ENCODE results near the gene LYAR. TPM values are rescaled to one million over a fixed set of nuclear protein-coding genes. Genes with fewer than 3 reads are reported as not detected.
A peak's percentile ranks its signal among the peaks of the same experiment; 100 is the strongest.

LYAR gene
- total and polyA plus RNA-seq, 2 of the 4 experiments (the other 2 are of a cell fraction), result 5.4 to 8.2 TPM

DNA sequence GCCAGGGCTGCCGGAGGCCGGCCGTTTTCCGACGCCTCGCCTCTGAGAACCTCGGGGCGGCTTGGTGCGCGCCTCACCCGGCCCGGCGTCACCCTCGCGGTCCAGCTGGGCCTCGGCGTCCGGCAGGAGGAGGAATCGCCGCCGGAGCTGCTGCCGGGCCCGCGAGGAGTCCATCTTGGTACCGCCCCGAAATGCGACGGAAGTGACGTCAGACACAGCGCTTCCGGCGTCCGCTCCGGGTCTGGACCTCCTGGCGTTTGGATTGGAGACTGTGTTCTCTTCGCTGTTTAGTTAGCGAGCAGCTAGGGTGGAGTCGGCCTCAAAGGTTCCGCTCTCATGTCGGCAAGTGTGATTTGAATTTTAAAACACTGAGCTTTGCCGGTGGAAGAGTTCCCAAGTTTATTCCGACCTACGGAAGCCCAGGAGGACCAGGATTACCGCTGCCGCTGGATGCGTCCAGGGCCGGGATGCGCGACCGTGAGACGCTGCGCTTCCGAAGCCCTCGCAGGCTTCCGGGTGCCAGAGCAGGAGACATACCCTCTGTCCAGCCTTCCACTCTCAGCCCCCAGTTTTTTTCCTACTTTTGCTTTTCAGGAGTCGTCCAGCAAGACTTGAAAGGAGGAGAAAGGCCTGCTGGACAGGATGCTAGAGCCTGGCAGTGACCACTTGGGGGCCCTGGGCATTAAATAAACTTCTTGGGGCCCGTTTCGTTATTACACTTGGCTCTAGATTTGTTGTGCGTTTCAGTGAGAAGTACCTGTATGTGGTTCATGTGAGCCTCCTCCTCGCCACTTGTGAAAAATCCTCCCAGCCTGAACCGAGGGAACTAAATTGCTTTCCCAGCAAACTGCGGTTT, 41.7 kb downstream of the LYAR start, which contains the start of gene TMEM128:
TSS of gene TMEM128 (minus strand) at position 195 of the 856 bp plus-strand sequence. CDS start at position 174, 21 bp downstream.
- ATAC-seq (ENCODE audit: low read depth) (peak; percentile 95), DNase-seq (peak; percentile 93)
- intact Hi-C loops (cut with micrococcal nuclease), result no loop called here
- Histone ChIP-seq H2BK5ac (ENCODE audit: low read depth, low read length, poor library complexity, severe bottlenecking) (peak within 1 kb of the TSS; percentile 92), H3K9me3 (ENCODE audit: control insufficient read depth, insufficient read depth, low read length) (no peaks in the 10 kb centered on the region), H3K27me3 (ENCODE audit: control insufficient read depth, insufficient read depth, low read length) (no peaks in the 10 kb centered on the region), H3K36me3 (ENCODE audit: control insufficient read depth, insufficient read depth, low read length) (peaks cover 15% of the 10 kb centered on the region), H3K23ac (ENCODE audit: low read depth, low read length) (peak within 1 kb of the TSS; percentile 83), H2AK9ac (replicated peaks; ENCODE audit: low read depth, low read length, poor library complexity) (peak within 1 kb of the TSS; percentile 78), H3K56ac (ENCODE audit: extremely low read depth, insufficient read depth, low read length) (peak within 1 kb of the TSS; percentile 95), H2BK15ac (ENCODE audit: low read depth, low read length) (peak within 1 kb of the TSS; percentile 16; the same call in 1 of the 3 replicates), H3K27ac (ENCODE audit: insufficient read depth, low read length) (peak within 1 kb of the TSS; percentile 96), H3K14ac (replicated peaks; ENCODE audit: low read depth, low read length) (peak within 1 kb of the TSS; percentile 91), H2AK5ac (ENCODE audit: low read depth, low read length) (peak within 1 kb of the TSS; percentile 60), H3K9me1 (ENCODE audit: insufficient read depth, low read length) (peaks cover 4% of the 10 kb centered on the region), H4K8ac (ENCODE audit: low read depth in 2 of 2, low read length in 2 of 2) (peak within 1 kb of the TSS; percentile 99 to 100), H3K4me2 (ENCODE audit: low read depth, low read length) (peak within 1 kb of the TSS; percentile 97), H2BK20ac (ENCODE audit: low read depth, low read length) (no peak within 1 kb of the TSS), H3K4ac (ENCODE audit: low read depth, low read length) (peak within 1 kb of the TSS; percentile 90), H3K4me1 (ENCODE audit: control insufficient read depth, insufficient read depth, low read length) (peaks cover 2% of the 10 kb centered on the region; the same call in 1 of the 2 replicates), H4K91ac (ENCODE audit: insufficient read depth, low read depth, low read length) (peak within 1 kb of the TSS; percentile 91), H3K4me3 (ENCODE audit: insufficient read depth, low read depth, low read length) (peak within 1 kb of the TSS; percentile 90), H4K20me1 (ENCODE audit: insufficient read depth, low read length) (no peaks in the 10 kb centered on the region), H3K9ac (ENCODE audit: low read depth, low read length) (peak within 1 kb of the TSS; percentile 92), H2BK120ac (ENCODE audit: low read depth, low read length) (peak within 1 kb of the TSS; percentile 80), H4K5ac (ENCODE audit: low read depth, low read length) (peak within 1 kb of the TSS; percentile 86), H3K18ac (ENCODE audit: low read depth, low read length) (peak within 1 kb of the TSS; percentile 70), H3K79me1 (ENCODE audit: low read depth in 1 of 2, low read length in 2 of 2) (peaks cover 18 to 22% of the 10 kb centered on the region in 2 experiments), H2AFZ (replicated peaks; ENCODE audit: low read length, poor library complexity) (peak within 1 kb of the TSS; percentile 99)
- whole genome bisulfite sequencing, 2 experiments (ENCODE audit: extremely low coverage in 2 of 2, insufficient read length in 1 of 2), result 2% methylated on average over 24 of the region's 62 CpGs; no CpG with 5 or more reads in 1 of the 2 experiments
- TF ChIP-seq POLR2A (IDR thresholded peaks at IDR 0.05; ENCODE audit: low read depth, low read length) (peak; percentile 92), RCOR1 (IDR thresholded peaks at IDR 0.05; ENCODE audit: insufficient replicate concordance, low read length) (no peak), MAZ (IDR thresholded peaks at IDR 0.05; ENCODE audit: borderline replicate concordance, low read depth, low read length) (peak; percentile 29; the same call in 1 of the 2 replicates), MXI1 (IDR thresholded peaks at IDR 0.05; ENCODE audit: borderline replicate concordance, low read depth, low read length) (peak; percentile 37; the same call in 1 of the 2 replicates)
- TF ChIP-seq, protein P1, sequence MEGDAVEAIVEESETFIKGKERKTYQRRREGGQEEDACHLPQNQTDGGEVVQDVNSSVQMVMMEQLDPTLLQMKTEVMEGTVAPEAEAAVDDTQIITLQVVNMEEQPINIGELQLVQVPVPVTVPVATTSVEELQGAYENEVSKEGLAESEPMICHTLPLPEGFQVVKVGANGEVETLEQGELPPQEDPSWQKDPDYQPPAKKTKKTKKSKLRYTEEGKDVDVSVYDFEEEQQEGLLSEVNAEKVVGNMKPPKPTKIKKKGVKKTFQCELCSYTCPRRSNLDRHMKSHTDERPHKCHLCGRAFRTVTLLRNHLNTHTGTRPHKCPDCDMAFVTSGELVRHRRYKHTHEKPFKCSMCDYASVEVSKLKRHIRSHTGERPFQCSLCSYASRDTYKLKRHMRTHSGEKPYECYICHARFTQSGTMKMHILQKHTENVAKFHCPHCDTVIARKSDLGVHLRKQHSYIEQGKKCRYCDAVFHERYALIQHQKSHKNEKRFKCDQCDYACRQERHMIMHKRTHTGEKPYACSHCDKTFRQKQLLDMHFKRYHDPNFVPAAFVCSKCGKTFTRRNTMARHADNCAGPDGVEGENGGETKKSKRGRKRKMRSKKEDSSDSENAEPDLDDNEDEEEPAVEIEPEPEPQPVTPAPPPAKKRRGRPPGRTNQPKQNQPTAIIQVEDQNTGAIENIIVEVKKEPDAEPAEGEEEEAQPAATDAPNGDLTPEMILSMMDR (conservative IDR thresholded peaks at IDR 0.05; ENCODE audit: low read depth, low read length), result 0 out of 2 replicates have a peak, but pooled peaks have one; percentile 7
- TF ChIP-seq, protein P2, sequence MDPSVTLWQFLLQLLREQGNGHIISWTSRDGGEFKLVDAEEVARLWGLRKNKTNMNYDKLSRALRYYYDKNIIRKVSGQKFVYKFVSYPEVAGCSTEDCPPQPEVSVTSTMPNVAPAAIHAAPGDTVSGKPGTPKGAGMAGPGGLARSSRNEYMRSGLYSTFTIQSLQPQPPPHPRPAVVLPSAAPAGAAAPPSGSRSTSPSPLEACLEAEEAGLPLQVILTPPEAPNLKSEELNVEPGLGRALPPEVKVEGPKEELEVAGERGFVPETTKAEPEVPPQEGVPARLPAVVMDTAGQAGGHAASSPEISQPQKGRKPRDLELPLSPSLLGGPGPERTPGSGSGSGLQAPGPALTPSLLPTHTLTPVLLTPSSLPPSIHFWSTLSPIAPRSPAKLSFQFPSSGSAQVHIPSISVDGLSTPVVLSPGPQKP (IDR thresholded peaks at IDR 0.05; ENCODE audit: borderline replicate concordance, low read depth, low read length), result no peak
- in situ Hi-C loops (cut with MboI; ENCODE audit: low sequenced_read_pairs), result no loop called here
- POLR2A ChIA-PET (ENCODE audit: unreplicated experiment), result interaction anchor here (0.5 to 0.8 kb wide), 3 partner anchors 17 to 1343 kb away, joined by 3 read pairs; no protein-coding TSS in a partner anchor
- BruUV-seq (replicated peaks), result TSS peak; percentile 84
- dilution Hi-C loops (cut with HindIII; ENCODE audit: low sequenced_read_pairs, unreplicated experiment), result no loop called here
- CTCF ChIA-PET, result interaction anchor here (0.5 to 2.1 kb wide), 2 partner anchors 12 kb away, joined by 3 to 8 read pairs; no protein-coding TSS in a partner anchor
